Measurements from ENCODE around the gene KCNT2.

Gene KCNT2

DNA sequence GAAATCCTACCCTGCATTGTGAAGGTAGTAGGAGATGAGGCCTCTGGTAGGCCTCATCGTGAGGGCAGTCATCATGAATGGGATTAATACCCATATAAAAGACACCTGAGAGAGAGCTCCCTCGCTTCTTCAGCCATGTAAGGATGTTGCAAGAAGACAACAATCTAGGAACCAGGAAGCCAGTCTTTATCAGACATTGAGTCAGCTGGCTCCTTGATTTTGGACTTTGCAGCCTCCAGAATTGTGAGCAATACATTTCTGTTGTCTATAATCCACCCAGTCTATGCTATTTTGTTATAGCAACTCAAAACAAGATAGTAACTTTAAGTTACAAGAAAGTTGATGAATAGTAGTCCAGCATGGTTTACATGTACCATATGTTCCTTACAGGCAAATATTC is 208.5 kb downstream of the KCNT2 start:
- TF ChIP-seq TAF1 (IDR thresholded peaks at IDR 0.05; ENCODE audit: low read depth) (no peak), TCF12 (IDR thresholded peaks at IDR 0.05; ENCODE audit: low read depth) (no peak), CREB1 (IDR thresholded peaks at IDR 0.05; ENCODE audit: low read depth) (no peak), ZBTB7A (IDR thresholded peaks at IDR 0.05; ENCODE audit: low read depth) (no peak), EGR1 (IDR thresholded peaks at IDR 0.05) (no peak), CEBPB (IDR thresholded peaks at IDR 0.05) (no peak), FOXM1 (IDR thresholded peaks at IDR 0.05; ENCODE audit: borderline replicate concordance, low read depth) (no peak), NFIC (IDR thresholded peaks at IDR 0.05) (no peak), EP300 (IDR thresholded peaks at IDR 0.05; ENCODE audit: borderline replicate concordance) (no peak), TEAD4 (IDR thresholded peaks at IDR 0.05) (no peak), YY1 (IDR thresholded peaks at IDR 0.05; ENCODE audit: low read depth) (no peak), RAD21 (IDR thresholded peaks at IDR 0.05; ENCODE audit: low read depth) (no peak)
- TF ChIP-seq, protein P1, sequence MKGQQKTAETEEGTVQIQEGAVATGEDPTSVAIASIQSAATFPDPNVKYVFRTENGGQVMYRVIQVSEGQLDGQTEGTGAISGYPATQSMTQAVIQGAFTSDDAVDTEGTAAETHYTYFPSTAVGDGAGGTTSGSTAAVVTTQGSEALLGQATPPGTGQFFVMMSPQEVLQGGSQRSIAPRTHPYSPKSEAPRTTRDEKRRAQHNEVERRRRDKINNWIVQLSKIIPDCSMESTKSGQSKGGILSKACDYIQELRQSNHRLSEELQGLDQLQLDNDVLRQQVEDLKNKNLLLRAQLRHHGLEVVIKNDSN (IDR thresholded peaks at IDR 0.05) = no peak
- TF ChIP-seq, protein P2, sequence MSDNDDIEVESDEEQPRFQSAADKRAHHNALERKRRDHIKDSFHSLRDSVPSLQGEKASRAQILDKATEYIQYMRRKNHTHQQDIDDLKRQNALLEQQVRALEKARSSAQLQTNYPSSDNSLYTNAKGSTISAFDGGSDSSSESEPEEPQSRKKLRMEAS (IDR thresholded peaks at IDR 0.05) = no peak
- TF ChIP-seq, protein P3, sequence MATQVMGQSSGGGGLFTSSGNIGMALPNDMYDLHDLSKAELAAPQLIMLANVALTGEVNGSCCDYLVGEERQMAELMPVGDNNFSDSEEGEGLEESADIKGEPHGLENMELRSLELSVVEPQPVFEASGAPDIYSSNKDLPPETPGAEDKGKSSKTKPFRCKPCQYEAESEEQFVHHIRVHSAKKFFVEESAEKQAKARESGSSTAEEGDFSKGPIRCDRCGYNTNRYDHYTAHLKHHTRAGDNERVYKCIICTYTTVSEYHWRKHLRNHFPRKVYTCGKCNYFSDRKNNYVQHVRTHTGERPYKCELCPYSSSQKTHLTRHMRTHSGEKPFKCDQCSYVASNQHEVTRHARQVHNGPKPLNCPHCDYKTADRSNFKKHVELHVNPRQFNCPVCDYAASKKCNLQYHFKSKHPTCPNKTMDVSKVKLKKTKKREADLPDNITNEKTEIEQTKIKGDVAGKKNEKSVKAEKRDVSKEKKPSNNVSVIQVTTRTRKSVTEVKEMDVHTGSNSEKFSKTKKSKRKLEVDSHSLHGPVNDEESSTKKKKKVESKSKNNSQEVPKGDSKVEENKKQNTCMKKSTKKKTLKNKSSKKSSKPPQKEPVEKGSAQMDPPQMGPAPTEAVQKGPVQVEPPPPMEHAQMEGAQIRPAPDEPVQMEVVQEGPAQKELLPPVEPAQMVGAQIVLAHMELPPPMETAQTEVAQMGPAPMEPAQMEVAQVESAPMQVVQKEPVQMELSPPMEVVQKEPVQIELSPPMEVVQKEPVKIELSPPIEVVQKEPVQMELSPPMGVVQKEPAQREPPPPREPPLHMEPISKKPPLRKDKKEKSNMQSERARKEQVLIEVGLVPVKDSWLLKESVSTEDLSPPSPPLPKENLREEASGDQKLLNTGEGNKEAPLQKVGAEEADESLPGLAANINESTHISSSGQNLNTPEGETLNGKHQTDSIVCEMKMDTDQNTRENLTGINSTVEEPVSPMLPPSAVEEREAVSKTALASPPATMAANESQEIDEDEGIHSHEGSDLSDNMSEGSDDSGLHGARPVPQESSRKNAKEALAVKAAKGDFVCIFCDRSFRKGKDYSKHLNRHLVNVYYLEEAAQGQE (IDR thresholded peaks at IDR 0.05; ENCODE audit: low read depth) = no peak

DNA sequence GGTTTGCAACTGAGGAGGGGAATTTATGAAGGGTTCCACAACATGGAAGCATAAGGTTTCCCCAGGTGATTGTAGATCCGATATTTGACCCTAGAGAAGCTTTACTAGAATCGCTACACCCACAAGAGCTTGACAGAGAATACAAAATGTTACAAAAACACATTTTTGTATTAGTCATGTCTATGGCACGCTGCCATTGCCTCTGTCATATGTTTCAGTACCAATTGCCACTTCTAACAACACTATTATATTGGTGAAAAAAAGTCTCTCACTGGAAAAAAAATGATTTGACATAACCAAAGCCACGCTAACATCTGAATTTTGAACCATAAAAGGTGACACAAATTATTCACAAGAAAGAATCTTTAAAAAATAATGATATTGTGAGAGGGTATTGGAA is 214.5 kb downstream of the KCNT2 start:
- no peak for TF ChIP-seq CEBPB (IDR thresholded peaks at IDR 0.05)
- TF ChIP-seq, protein P2 (IDR thresholded peaks at IDR 0.05) = no peak
- TF ChIP-seq NFIC (IDR thresholded peaks at IDR 0.05) = no peak
- TF ChIP-seq, protein P1 (IDR thresholded peaks at IDR 0.05) = no peak
- TF ChIP-seq TCF12 (IDR thresholded peaks at IDR 0.05; ENCODE audit: low read depth) = no peak
- no peak for TF ChIP-seq RAD21 (IDR thresholded peaks at IDR 0.05; ENCODE audit: low read depth)
- TF ChIP-seq ZBTB7A (IDR thresholded peaks at IDR 0.05; ENCODE audit: low read depth) = no peak
- TF ChIP-seq YY1 (IDR thresholded peaks at IDR 0.05; ENCODE audit: low read depth) = no peak

DNA sequence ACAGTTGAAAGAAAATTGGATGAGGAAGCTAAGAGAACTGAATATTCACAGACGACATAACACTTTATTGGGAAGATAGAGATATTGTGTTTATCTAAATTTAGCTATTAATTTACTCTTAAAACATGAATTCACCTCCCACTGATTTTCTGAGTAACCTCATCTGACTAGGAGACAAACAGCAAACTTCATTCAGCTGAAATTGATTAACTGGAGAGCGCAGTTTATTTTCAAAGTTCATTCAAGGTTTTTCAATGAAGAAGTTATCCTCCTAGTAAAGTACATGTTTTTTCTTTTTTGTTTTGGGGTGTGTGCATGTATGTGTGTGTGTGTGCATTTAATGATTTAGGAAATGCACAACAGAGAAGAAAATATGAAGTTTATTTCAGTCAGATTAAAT is 215.0 kb downstream of the KCNT2 start:
- TF ChIP-seq CREB1 (IDR thresholded peaks at IDR 0.05; ENCODE audit: low read depth) = no peak
- TF ChIP-seq TAF1 (IDR thresholded peaks at IDR 0.05; ENCODE audit: low read depth) = no peak
- no peak for TF ChIP-seq ZBTB7A (IDR thresholded peaks at IDR 0.05; ENCODE audit: low read depth)
- TF ChIP-seq, protein P2 (IDR thresholded peaks at IDR 0.05) = no peak
- no peak for TF ChIP-seq EGR1 (IDR thresholded peaks at IDR 0.05)
- TF ChIP-seq YY1 (IDR thresholded peaks at IDR 0.05; ENCODE audit: low read depth) = no peak
- TF ChIP-seq CEBPB (IDR thresholded peaks at IDR 0.05) = no peak
- TF ChIP-seq, protein P1 (IDR thresholded peaks at IDR 0.05) = no peak
- TF ChIP-seq EP300 (IDR thresholded peaks at IDR 0.05; ENCODE audit: borderline replicate concordance) = no peak
- TF ChIP-seq NFIC (IDR thresholded peaks at IDR 0.05) = no peak
- TF ChIP-seq TEAD4 (IDR thresholded peaks at IDR 0.05) = no peak
- no peak for TF ChIP-seq TCF12 (IDR thresholded peaks at IDR 0.05; ENCODE audit: low read depth)
- no peak for TF ChIP-seq RAD21 (IDR thresholded peaks at IDR 0.05; ENCODE audit: low read depth)
- no peak for TF ChIP-seq FOXM1 (IDR thresholded peaks at IDR 0.05; ENCODE audit: borderline replicate concordance, low read depth)
- TF ChIP-seq, protein P3 (IDR thresholded peaks at IDR 0.05; ENCODE audit: low read depth) = no peak

DNA sequence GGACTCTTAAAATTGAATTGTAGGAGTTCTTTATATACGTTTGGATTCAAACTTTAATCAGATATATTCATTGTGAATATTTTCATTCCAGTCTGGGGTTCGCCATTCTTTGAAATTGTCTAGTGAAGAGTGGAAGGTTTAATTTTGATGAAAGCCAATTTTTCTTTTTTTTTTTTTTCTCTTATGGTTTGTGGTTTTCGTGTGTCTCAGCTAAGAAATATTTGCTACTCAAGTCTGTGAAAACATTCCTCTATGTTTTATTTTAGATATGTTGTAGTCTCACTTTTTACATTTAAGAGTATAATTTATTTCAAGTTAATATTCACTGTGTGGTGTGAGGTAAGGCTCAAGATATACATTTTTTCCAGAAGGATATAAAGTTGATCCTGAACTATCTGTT is 220.5 kb downstream of the KCNT2 start:
- TF ChIP-seq EP300 (IDR thresholded peaks at IDR 0.05; ENCODE audit: borderline replicate concordance) (no peak), CREB1 (IDR thresholded peaks at IDR 0.05; ENCODE audit: low read depth) (no peak), NFIC (IDR thresholded peaks at IDR 0.05) (no peak), CEBPB (IDR thresholded peaks at IDR 0.05) (no peak), TCF12 (IDR thresholded peaks at IDR 0.05; ENCODE audit: low read depth) (no peak), ZBTB7A (IDR thresholded peaks at IDR 0.05; ENCODE audit: low read depth) (no peak), FOXM1 (IDR thresholded peaks at IDR 0.05; ENCODE audit: borderline replicate concordance, low read depth) (no peak), TEAD4 (IDR thresholded peaks at IDR 0.05) (no peak), EGR1 (IDR thresholded peaks at IDR 0.05) (no peak), YY1 (IDR thresholded peaks at IDR 0.05; ENCODE audit: low read depth) (no peak), RAD21 (IDR thresholded peaks at IDR 0.05; ENCODE audit: low read depth) (no peak), TAF1 (IDR thresholded peaks at IDR 0.05; ENCODE audit: low read depth) (no peak)
- TF ChIP-seq, protein P3 (IDR thresholded peaks at IDR 0.05; ENCODE audit: low read depth) = no peak
- TF ChIP-seq, protein P2 (IDR thresholded peaks at IDR 0.05) = no peak
- TF ChIP-seq, protein P1 (IDR thresholded peaks at IDR 0.05) = no peak
